PC-9 (cell line): ENCODE data around the gene POU6F2. TPM values are rescaled to one million over a fixed set of nuclear protein-coding genes. Genes with fewer than 3 reads are reported as not detected.

Source experiments
- BruUV-seq: library from RNA; stranded (reverse); fragments of 400-500 nt; replicated peaks from 2 replicates; lab custom pipeline; 2021; lab: Mats Ljungman, UMichigan
- CTCF ChIA-PET: fragments of 300-600 bp; sonication (Branson Sonifier 250); formaldehyde crosslinking; loops from one replicate; lab custom pipeline; 2022; ENCODE audit warnings: antibody characterized with exemption; lab: Charles Lee
- POLR2A ChIA-PET: fragments of 300-600 bp; sonication (Branson Sonifier 250); formaldehyde crosslinking; loops from one replicate; lab custom pipeline; 2022; ENCODE audit warnings: antibody characterized with exemption; ENCODE audit not compliant: unreplicated experiment; lab: Charles Lee
- DNase-seq, 2 experiments: peaks; one replicate each; pipeline versions ENCODE4 v3.0.0 to v3.0.0-alpha.2; 2015 to 2022; ENCODE audit warnings: mixed read lengths in 1 of 2
- H2AFZ ChIP-seq: fragments of 200-600 bp; sonication (generic); 2 replicates; pipeline ENCODE4 v1.8.1; 2017; ENCODE audit warnings: antibody characterized with exemption
- H3F3A ChIP-seq: fragments of 200-600 bp; sonication (generic); 2 replicates; pipeline ENCODE4 v1.8.1; 2017; ENCODE audit warnings: antibody characterized with exemption, mild to moderate bottlenecking, low read depth; ENCODE audit not compliant: insufficient read depth
- H3K27ac ChIP-seq: fragments of 200-600 bp; sonication (generic); 2 replicates; pipeline ENCODE4 v1.6.1; 2016; ENCODE audit warnings: mixed run types
- H3K27me3 ChIP-seq: fragments of 200-600 bp; sonication (generic); 2 replicates; pipeline ENCODE4 v1.6.1; 2016; ENCODE audit warnings: low read depth, mixed run types; ENCODE audit not compliant: insufficient read depth
- H3K36me3 ChIP-seq: fragments of 200-600 bp; sonication (generic); 2 replicates; pipeline ENCODE4 v1.6.1; 2016; ENCODE audit warnings: low read depth, mixed run types
- H3K4me1 ChIP-seq: fragments of 200-600 bp; sonication (generic); replicated peaks from 2 replicates; pipeline ENCODE4 v1.6.1; 2016; ENCODE audit warnings: mixed run types; ENCODE audit not compliant: insufficient read depth
- H3K4me2 ChIP-seq: fragments of 200-600 bp; sonication (generic); 2 replicates; pipeline ENCODE4 v1.6.1; 2017; ENCODE audit warnings: mixed run types
- H3K4me3 ChIP-seq: fragments of 200-600 bp; sonication (generic); 2 replicates; pipeline ENCODE4 v1.6.1; 2016; ENCODE audit warnings: mixed run types
- H3K79me2 ChIP-seq: fragments of 200-600 bp; sonication (generic); 2 replicates; pipeline ENCODE4 v1.6.1; 2017; ENCODE audit warnings: low read depth, mixed run types
- H3K9me2 ChIP-seq: fragments of 200-600 bp; sonication (generic); 2 replicates; pipeline ENCODE4 v1.8.1; 2017; ENCODE audit warnings: mild to moderate bottlenecking; ENCODE audit not compliant: insufficient read depth
- H3K9me3 ChIP-seq: fragments of 200-600 bp; sonication (generic); 2 replicates; pipeline ENCODE4 v1.8.1; 2016; ENCODE audit warnings: low read depth; ENCODE audit not compliant: insufficient read depth
- H4K20me1 ChIP-seq: fragments of 200-600 bp; sonication (generic); 2 replicates; pipeline ENCODE4 v1.8.1; 2017; ENCODE audit not compliant: insufficient read depth
- EZH2 ChIP-seq: fragments of 200-600 bp; sonication (generic); IDR thresholded peaks from 2 replicates; pipeline ENCODE4 v1.8.0; 2017; ENCODE audit warnings: antibody characterized with exemption, low read depth
- intact Hi-C: fragments of 100-400 bp; cut with micrococcal nuclease; formaldehyde crosslinking; loops from one replicate; pipeline ENCODE4 v1.10.0; 2022; ENCODE audit not compliant: unreplicated experiment
- total RNA-seq: library from RNA; stranded (reverse); gene quantifications from 2 replicates; pipeline ENCODE4 v1.2.3, GENCODE V29; 2021
- TF ChIP-seq, protein P1 (sequence below): fragments of 200-600 bp; sonication (generic); conservative IDR thresholded peaks from 2 replicates; pipeline ENCODE4 v1.6.1; 2017; ENCODE audit warnings: mixed run types, antibody characterized with exemption, mild to moderate bottlenecking, moderate library complexity

Gene POU6F2
- total RNA-seq, 1 experiment from 2014 or later: not detected

DNA sequence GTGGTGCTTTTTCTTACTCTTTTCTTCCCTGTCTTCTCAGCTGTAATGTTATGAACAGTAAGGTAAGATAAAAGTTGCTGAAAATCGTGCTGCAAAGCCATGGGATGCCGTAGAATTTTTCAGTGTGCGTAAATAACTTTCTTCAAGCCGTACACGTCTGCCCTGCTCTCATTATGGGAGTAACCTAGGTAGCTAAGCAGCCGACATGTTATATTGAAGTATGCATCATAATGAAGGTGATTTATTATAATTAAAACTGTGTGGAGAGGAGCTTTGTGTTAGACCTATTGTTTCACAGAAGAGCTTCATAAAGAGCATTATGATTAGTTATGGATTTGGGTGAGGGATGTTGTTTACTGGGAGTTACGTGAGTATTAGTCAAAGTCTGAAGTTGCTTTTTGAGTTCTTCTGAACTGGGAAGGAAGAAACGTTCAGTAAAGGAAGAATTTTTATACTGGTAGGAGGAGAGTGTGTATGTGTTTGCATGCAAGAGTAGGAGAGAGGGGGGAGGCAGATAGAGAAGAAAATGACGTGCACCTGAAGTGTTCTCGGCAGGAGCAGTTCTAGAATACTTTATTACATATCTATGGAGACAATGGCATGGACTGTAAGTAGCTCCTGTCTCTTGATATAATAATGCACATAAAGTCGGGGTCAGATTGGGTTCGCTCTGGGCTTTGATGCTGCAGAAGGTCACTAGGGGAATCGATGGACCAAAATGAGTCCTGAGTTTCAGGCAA is 56.3 kb downstream of the POU6F2 start:
- no peak for DNase-seq
- Histone ChIP-seq H3K4me1 (no peaks in the 10 kb centered on the region), H3K4me3 (no peak overlapping the region), H4K20me1 (no peaks in the 10 kb centered on the region), H3K9me2 (no peaks in the 10 kb centered on the region), H3K4me2 (no peak overlapping the region), H3K27ac (no peak overlapping the region), H2AFZ (no peak overlapping the region), H3K36me3 (no peaks in the 10 kb centered on the region), H3F3A (no peaks in the 10 kb centered on the region), H3K27me3 (peaks cover 64% of the 10 kb centered on the region), H3K9me3 (no peaks in the 10 kb centered on the region), H3K79me2 (no peaks in the 10 kb centered on the region)
- TF ChIP-seq, protein P1, sequence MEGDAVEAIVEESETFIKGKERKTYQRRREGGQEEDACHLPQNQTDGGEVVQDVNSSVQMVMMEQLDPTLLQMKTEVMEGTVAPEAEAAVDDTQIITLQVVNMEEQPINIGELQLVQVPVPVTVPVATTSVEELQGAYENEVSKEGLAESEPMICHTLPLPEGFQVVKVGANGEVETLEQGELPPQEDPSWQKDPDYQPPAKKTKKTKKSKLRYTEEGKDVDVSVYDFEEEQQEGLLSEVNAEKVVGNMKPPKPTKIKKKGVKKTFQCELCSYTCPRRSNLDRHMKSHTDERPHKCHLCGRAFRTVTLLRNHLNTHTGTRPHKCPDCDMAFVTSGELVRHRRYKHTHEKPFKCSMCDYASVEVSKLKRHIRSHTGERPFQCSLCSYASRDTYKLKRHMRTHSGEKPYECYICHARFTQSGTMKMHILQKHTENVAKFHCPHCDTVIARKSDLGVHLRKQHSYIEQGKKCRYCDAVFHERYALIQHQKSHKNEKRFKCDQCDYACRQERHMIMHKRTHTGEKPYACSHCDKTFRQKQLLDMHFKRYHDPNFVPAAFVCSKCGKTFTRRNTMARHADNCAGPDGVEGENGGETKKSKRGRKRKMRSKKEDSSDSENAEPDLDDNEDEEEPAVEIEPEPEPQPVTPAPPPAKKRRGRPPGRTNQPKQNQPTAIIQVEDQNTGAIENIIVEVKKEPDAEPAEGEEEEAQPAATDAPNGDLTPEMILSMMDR: no peak
- TF ChIP-seq EZH2: no peak
- intact Hi-C loops: no loop called here
- ChIA-PET CTCF (no interaction called here), POLR2A (no interaction called here)
- BruUV-seq: no TSS peak

DNA sequence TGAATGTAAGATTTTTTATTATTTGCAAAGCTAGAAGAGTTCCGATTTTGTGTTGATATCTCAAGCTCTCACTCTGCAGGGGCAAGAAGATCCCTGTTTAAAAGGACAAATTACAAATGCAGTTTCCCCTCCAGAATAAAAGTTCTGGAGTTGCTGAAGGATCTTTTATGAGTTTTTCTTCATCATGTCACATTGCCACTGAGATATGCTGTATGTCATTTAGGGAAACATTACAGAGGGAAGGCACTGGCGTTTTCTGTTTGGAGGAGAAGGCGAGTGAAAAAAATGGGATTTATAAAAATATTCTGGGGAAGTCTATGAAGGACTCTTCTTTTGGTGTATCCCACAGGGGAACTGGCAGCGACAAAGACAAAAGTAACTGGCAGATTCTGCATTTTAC is 57.4 kb downstream of the POU6F2 start:
- no peak for DNase-seq
- Histone ChIP-seq H3K4me1 (no peaks in the 10 kb centered on the region), H3K27me3 (peaks cover 68% of the 10 kb centered on the region), H3K4me2 (no peak overlapping the region), H3K79me2 (no peaks in the 10 kb centered on the region), H3K4me3 (no peak overlapping the region), H2AFZ (no peak overlapping the region), H3K9me2 (no peaks in the 10 kb centered on the region), H3F3A (no peaks in the 10 kb centered on the region), H4K20me1 (no peaks in the 10 kb centered on the region), H3K36me3 (no peaks in the 10 kb centered on the region), H3K9me3 (no peaks in the 10 kb centered on the region), H3K27ac (no peak overlapping the region)
- no TSS peak for BruUV-seq
- CTCF ChIA-PET: interaction anchor here (0.6 kb wide), 1 partner anchor 1574 kb away, joined by 4 read pairs; no protein-coding TSS in a partner anchor
- TF ChIP-seq, protein P1: no peak
- no peak for TF ChIP-seq EZH2
- intact Hi-C loops: no loop called here
- POLR2A ChIA-PET: no interaction called here

DNA sequence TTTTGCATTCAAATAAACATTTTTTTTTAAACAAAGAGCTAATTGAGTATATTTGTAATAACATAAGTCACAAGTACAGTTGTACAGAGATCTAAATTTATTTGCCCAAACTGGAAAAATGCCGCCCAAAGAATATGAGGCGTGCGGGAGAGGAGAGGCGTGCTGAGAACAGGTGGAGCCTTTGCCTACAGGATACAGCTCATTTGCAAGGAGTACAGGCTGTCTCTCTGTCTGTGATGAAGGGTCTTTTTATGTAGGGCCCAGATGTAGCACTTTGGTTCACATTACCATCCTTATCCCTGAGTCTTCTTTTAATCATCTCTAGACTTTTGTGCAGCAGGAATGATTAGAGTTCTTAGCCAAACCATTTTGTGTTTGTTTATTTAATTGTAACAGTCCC is 58.2 kb downstream of the POU6F2 start:
- H3K4me1 ChIP-seq: no peaks in the 10 kb centered on the region
- TF ChIP-seq, protein P1: no peak
- TF ChIP-seq EZH2: no peak
- no peak overlapping the region for H2AFZ ChIP-seq
- no peaks in the 10 kb centered on the region for H4K20me1 ChIP-seq
- CTCF ChIA-PET: no interaction called here
- no peak overlapping the region for H3K27ac ChIP-seq
- H3K4me2 ChIP-seq: no peak overlapping the region
- intact Hi-C loops: no loop called here
- no peaks in the 10 kb centered on the region for H3K9me3 ChIP-seq
- H3K79me2 ChIP-seq: no peaks in the 10 kb centered on the region
- no peak overlapping the region for H3K4me3 ChIP-seq
- no TSS peak for BruUV-seq
- H3K9me2 ChIP-seq: no peaks in the 10 kb centered on the region
- H3F3A ChIP-seq: no peaks in the 10 kb centered on the region
- POLR2A ChIA-PET: no interaction called here
- peaks cover 68% of the 10 kb centered on the region for H3K27me3 ChIP-seq
- no peaks in the 10 kb centered on the region for H3K36me3 ChIP-seq
- no peak for DNase-seq
